Erythroblast (primary cell): ENCODE data around the gene RAD51B.

ENCODE experiments used
- GATA1 ChIP-seq: IDR thresholded peaks from 2 replicates; pipeline ENCODE4 v1.6.1; 2011; ENCODE audit warnings: low read depth, mild to moderate bottlenecking, control low read depth, low read length, moderate library complexity
- POLR2A ChIP-seq: IDR thresholded peaks from 2 replicates; pipeline ENCODE4 v1.6.1; 2011; ENCODE audit warnings: mild to moderate bottlenecking, low read length

- no peak for TF ChIP-seq POLR2A
- no peak for TF ChIP-seq GATA1
These were observed 583.9 kb downstream of the RAD51B start for GRCh38 chr14:68403191-68404145.
